GM18907 (cell line): ENCODE measurements around the gene SLC66A2.

ENCODE experiments used
- ATAC-seq: cut with Tn5 transposase; IDR thresholded peaks from one replicate; pipeline ENCODE4 v1.9.1; 2021; ENCODE audit warnings: mild to moderate bottlenecking, moderate library complexity; ENCODE audit not compliant: unreplicated experiment

The SLC66A2 gene

DNA sequence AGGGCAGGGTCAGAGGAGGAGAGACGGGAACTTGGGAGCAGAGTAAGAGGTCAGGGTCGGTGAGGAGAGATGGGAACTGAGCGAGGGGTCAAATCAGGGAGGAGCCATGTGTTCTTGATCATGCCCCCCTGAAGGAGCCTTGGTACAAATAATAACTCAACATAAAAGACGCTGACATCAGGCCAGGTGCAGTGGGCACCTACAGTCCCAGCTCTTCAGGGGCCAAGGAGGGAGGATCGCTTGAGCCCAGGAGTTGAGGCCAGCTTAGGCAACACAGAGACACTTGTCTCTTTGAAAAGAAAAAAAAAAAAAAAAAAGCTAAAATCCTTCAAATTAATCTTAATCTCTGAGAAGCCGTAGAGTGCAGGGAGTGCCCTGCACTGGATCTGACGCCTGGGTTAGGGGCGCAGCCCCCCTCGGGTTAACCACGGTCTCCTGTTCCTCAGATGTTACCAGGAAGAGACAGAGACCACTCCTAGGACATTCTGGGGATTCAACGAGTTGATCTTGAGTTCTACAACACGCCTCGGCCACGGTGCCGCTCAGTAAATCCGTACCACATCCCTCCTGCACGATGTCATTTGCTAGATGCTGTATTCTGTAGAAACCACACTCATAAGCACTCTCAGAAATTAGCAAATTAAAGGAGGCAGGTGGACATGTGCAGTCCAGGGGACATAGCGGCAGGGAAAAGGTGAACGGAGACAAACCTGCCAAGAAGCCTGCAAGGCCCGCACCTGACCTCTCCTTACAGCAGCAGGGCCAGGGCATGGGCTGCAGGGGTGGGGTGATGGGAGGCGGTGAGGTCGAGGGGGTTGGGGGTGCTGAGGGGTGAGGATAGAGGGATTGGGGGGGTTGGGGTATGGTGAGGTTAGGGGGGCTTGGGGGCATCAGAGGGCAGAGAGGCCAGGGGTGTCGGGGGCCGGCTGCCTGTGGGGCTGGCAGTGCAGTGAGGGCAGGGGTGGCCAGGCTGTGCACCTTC lies 29.2 kb downstream of the SLC66A2 start:
- no peak for ATAC-seq

DNA sequence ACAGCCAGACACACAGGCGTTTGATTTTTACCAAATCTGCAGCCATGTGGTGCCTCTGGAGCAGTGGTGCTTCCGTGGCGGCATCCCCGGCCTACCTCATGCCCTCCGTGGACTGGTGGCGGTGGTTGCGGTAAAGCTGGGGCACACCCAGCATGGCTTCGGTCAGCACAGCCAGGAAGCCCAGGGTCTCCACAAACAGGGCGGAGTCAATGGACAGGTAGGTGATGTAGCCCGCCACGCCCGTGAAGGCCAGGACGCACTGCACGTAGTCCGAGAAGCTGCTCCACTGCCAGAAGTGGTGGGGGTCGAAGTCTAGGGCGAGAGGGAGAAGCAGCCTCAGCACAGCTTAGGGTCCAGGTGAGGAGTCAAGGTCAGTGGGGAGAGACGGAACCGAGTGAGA lies 32.4 kb downstream of the SLC66A2 start:
- no peak for ATAC-seq

DNA sequence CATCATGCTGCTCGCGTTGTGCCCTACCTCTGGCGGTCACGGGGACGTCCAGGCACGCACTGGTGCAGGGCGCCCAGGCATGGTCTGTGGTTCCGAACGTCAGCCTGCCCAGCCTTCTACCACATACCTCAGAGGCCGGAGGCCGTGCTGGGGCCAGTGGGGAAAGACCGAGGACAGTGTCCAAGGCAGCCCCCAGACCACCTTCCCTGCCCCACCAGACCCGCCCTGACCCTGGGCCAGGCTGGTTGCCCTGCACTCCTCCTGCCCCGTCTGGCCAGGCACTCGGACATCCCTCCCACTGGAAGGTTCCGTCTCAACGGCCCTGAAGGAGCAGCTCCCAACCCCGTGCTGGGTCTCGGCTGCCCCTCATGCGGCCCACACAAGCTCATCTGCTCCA lies 32.8 kb downstream of the SLC66A2 start:
- no peak for ATAC-seq

DNA sequence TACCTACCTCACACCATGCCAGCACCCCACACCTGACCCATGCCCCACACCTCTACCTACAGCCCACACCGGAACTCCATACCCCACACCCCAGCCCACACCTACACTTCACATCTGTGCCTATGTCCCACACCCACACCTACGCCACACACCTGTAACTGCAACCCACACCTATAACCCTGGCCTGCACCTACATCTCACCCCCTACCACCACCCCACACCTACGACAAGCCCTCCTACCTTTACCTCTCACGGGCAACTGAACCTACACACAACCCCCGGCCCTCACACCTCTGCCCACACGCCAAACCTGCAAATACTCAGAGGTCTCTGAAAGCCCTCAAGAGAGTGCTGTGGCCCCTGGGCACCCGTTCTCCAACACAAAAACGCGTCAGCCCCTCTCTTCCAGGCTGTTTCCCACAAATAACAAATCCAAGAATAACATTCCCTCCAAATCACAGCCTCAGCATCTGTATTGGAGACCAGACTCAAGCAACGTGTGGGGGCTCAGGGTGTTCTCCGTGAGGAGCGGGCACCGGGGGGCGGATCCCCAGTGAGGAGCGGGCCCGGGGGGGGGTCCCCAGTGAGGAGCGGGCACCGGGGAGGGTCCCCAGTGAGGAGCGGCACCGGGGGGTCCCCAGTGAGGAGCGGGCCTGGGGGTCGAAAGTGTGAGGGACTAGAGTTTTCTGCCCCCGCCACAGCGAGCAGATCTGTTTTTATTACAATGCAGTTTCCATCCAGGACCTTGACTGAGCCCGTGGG lies 33.4 kb downstream of the SLC66A2 start:
- ATAC-seq, result no peak

DNA sequence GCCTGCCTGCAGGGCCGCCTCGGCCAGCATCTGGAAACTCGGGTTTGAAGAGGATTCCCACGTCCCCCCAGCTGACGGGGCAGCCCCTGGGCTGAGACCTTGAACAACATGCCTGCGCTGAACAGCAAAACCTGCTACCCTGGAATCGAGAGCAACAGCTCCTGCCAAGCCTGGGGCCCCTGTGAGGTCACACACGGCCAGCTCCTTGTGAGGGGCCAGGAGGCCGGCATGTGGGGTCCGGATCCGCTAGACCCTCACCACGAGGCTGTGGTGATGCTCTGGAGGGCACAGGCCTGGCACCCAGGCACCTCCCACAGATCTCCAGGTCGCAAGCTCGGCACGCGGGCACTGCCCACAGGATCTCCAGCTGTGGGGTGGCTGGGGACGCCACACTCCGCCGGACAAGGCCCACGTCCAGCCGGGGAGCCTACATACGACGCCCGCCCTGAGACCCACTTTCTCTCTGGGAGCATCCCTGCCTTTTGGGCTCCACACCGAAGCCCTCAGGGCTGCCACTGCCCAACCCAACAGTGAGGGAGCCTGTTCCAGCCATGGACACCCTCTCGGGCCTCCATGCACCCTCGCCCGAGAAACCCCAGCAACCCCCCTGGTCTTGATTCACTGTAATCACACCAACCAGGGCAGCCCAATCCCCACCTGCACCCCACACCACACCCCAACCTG lies 34.1 kb downstream of the SLC66A2 start:
- ATAC-seq, result no peak

DNA sequence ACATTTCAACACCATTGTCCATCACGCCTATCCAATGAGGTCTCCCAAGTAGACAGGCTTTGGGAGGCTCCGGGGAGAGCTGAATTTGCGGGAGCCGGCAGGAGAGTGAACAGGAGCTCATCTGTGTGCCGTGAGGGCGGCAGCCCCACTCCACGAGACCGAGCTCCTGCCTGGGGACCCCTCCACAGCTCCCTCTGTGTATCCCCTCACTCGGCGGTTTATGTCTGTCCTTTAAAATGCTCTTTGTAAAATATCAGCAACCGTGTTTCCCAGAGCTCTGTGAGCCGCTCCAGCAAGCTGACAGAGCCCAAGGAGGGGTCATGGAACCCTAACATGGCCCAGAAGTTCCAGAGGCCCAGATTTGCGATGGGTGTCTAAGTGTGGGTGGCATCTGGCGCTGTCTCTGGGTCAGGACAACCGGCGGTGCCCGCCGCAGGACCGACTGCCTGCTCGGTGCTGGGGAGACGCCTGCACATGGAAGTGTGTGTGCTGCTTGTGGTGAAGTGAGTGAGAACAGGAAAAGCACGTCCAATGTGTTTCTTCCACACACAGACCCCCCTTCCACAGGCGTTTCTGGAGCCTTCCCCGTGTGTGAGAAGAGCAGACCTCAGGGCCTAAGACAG lies 34.8 kb downstream of the SLC66A2 start:
- no peak for ATAC-seq

DNA sequence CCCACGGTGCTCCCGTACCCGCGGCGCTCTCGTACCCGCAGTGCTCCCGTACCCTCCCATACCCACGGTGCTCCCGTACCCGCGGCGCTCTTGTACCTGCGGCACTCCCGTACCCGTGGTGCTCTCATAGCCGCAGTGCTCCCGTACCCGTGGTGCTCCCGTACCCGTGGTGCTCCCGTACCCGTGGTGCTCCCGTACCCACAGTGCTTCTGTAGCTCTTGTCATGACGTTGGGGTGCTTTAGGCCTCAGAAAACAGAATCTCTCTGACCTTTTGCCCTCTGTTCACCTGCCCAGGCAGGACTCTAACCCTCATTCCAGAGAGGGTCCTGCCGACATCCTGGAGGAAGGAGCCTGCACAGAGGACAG lies 35.3 kb downstream of the SLC66A2 start:
- no peak for ATAC-seq

DNA sequence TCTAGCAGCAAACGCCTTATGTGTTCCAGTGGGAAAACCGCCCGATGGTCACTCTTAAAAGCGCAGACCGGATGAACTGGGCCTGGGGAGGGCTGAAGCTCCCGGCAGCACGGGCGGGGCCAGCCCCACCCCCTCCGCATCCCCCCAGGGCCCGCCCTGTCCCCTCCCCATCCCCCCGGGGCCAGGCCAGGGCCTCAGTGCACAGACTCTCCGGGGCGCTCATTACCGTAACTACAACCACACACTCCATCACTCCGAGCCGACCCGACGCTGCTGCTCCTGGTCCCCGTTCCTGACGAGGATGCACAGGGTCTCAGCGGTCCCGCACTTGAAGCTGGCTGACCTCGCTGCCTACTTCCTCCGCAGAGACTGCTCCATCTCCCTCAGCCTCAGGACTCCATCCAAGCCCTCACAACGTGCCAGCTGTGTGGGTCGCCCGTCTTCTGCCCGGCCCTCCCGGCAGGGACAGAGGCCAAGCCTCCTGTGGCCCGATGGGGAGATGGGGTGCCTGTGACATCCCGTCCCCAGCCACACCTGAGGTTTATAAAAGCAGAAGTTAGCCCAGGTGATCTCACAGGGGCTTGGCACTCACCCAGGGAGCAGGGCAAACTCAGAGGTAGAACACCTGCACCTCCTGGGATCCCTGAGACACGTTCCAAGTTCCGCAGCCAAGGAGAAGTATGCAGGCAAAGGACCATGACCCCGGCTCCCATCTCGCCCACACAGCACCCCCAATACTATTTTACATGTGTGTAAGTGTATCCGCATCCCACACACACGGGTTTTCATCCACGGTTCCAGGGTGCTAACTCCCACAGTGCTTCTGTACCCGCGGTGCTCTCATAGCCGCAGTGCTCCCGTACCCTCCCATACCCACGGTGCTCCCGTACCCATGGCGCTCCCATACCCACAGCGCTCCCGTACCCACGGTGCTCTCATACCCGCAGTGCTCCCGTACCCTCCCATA lies 36.0 kb downstream of the SLC66A2 start:
- no peak for ATAC-seq

DNA sequence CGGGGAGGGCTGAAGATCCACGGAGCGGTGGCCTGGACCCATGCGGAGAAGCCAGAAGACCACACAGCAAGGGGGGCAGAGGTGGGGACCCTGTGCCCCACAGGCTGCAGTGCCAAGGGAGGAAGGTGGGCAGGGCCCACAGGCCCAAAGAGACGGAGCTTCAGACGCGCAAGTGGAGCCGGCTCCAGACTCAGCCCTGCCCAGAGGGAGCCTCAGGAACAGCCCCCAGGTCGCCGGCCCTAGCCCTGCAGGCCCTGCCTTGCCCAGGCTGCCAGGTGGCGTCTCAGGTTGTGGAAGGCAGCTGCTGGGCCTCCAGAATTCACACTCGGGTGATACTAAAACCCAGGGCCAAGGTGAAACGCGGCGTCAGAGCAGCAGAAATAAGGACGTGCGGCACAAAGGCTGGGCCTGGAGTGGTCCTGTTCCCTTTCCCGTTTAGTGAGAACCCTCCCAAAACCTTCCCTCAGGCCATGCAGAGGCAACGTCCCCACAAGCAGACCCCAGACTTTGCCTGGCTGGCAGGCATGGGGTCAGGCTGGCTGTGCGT lies 36.8 kb downstream of the SLC66A2 start:
- ATAC-seq, result no peak

DNA sequence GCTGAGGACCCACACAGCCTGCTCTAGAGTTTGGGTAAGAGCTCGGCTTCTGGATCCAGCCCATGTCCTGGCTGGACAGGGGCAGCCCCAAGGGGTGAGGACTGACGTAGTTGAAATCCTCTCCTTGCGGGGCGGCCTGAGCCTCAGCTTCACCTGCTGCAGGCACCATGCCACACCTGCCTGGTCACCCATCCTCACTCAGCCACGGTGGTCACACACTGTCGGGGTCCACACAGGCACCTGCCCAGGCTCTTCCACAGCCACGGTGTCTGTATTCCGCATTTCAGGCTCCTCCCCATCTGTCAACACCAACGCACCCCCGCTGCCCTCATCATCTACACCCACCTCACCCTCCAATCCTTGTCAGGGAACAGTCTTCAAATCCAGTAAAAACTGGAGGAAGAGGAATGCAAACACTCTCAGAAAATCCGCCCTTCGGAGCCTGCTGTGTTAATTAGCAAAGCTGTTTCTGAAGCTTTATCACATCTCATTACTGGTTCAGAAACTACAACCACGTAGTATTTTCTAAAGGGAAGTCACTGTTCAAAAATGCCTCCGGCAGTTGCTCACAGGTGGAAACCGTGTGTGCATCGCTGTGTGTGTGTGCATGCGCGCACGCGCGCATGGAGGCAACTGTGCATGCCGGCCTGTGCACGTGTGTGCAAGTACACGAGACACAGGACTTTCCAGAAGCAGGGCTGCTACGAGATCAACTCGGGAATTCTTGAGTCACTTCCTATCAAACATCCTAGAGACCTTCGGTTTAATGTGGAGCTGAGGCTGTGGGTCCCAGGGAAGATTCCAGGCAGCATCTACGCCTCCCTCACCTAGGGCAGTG lies 38.2 kb downstream of the SLC66A2 start:
- no peak for ATAC-seq

DNA sequence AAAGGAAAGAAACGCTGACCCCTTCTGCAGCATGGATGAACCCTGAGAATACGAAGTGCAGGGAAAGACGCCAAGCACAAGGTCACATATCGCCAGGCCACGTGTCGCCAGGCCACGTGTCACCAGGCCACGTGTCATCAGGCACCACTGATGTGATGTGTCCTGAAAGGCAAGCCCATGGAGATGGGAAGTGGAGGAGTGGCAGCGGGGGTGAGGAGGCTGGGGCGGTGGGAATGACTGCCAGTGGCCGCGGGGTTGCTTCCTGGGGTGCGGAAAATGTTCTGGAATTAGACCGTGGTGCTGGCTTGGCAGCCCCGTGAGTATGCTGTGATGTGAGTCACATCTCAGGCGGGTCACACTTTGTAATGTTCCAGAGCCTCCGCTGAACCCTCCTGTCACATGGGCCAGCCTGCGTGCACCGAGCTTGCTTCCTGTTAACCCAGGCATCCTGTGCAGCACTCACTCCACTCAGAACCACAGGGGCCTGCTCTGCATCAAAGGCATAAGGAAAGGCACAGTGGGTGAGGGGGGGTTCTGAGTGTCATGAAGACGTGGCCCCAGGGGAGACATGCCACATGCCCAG lies 39.0 kb downstream of the SLC66A2 start:
- ATAC-seq, result no peak

DNA sequence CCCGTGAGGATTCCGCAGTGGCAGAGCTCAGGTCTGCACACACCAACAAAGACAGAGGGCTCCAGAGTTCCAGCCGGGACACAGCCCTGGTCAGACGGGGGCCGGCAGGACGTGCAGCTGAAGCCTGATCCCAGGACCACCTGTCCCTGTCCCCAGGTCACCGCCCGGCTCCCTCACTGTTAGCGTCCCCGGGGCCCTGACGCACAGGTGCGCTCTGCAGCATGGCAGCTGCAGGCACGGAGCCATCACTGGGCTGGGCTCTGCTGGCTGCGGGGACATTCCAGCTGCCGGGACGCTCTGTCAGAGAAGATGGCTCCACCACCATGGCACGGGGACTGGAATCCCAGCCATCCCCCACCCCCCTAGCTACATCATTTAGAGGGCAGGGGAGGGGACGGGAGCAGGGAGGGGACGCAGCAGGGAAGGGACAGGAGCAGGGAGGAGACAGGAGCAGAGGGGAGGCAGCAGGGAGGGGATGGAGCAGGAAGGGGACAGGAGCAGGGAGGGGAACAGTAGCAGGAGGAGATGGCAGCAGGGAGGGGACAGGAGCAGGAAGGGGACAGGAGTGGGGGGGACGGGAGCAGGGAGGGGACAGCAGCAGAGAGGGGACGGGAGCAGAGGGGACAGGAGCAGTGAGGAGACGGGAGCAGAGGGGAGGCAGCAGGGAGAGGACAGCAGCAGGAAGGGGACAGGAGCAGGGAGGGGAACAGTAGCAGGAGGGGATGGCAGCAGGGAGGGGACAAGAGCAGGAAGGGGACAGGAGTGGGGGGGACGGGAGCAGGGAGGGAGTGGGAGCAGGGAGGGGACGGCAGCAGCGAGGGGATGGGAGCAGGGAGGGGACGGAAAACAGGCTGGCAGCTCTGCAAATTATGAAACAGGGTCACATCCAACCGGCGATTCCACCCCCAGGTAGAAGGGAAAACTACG lies 39.8 kb downstream of the SLC66A2 start:
- no peak for ATAC-seq

DNA sequence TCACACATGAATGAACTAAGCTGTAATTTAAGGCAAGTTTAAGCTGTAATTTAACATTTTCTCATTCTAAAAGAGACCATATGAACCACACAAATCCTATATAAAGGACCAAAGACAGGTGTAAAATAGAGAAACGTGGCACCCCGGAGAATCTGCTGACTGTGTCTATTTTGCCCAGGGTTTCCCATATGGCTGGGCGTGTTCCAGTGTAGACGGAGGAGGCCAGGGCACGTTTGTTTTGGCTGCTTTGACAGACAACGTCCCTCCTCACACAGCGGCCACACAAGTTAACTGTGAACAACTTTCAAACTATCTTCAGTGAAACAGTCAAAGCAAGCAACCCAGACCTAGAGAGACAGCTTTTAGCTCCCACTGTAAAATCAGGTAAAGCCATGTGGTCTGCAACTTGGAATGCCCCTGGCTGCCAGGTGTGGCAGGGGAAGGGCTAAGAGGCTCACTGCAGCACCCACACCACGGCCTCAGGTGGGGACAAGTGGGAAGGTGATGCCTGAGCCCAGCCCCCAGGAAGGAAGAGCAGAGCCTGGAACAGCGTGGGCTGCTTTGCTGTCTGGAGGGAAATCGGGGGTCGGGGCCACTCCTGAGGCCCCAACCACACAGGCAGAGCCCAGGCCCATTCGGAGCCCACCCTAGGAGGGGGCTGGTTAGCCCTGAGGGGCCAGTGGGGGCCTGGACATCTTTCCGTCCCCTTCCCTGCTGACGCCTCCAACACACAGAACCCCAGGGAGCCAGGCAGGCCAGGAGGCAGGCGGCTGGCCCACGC lies 40.7 kb downstream of the SLC66A2 start:
- ATAC-seq, result no peak

DNA sequence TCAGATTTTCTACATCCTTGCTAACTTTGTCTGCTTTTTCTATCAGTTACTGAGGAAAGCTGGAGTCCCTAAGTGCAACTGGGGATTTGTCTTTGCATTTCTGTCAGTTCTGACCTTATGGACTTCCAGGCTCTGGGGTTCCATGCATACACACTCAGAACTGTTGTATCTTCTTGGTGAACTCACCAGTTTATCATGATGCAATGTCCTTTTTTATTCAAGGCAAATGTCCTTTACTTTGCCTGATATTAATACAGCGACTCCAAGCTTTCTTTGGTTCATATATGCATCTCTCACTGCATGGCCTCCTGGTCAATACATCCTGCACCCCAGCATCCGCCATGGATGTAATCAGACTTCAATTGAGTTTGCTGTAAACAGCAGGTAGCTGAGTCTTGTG lies 44.7 kb downstream of the SLC66A2 start:
- no peak for ATAC-seq

DNA sequence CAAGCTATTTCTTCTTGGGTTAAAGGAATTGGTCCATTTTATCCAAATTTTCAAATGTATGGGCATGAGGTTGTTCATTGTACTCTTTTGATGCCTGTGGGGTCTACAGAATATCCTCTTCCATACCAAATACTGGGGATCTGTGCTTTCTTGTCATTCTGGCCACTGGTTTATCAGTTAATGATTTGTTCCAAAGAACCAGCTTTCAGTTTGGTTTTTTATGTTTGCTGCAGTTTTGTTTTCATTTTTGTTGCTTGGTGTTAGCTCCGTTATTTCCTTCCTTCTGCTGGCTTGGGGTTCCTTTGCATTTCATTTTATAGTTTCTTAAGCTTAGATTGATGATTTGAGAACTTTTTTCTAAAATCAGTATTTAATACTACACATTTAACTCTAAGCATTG lies 45.5 kb downstream of the SLC66A2 start:
- ATAC-seq, result no peak

DNA sequence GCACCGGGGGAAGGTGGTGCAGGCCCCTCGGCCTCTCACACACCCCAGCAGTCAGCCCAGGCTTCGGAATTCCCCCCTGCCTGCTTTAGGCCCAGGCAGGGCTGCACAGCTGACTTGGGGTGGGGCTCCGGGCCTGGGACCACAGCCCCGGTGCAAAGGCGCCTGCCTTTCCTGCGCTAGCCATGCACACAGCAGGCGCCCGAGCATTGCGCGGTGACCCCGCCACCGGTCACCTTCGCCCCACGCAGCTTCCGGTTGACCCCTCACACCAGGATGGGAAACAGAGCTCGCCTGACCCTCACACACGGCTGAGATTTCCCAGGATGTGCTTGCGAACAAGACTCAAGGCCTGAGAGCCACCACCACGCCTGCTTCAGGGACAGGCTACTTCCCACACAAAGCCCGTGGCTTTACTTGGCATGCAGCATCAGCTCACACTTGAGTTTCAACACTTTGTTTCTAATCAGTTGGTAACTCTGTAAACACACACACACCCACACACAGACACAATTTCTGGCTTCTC lies 46.0 kb downstream of the SLC66A2 start:
- no peak for ATAC-seq
